ENCODE results near the gene ATG9B. TPM values are rescaled to one million over a fixed set of nuclear protein-coding genes. Genes with fewer than 3 reads are reported as not detected.

The ATG9B gene
- total RNA-seq, 1 experiment from 2014 or later, result 2.1 TPM

GRCh38 chr7:150978126-150978789 is 46.0 kb downstream of the ATG9B start, which contains the start of gene KCNH2:
KCNH2 (minus strand) TSS chr7:150978321; CDS start chr7:150977913, 408 bp downstream.
- Histone ChIP-seq H3K4me3 (replicated peaks in 1 of 2; ENCODE audit: low read depth in 1 of 2, low read length in 2 of 2) (peak within 1 kb of the TSS; percentile 46 to 75), H3K27me3 (ENCODE audit: insufficient read depth, low read length) (peaks cover 35% of the 10 kb centered on the region; the same call in 1 of the 2 replicates)
- CTCF ChIA-PET, result interaction anchor here (0.6 to 1.2 kb wide), 4 partner anchors 31 to 54 kb away, joined by 3 to 4 read pairs (median 4); partner anchors contain the start of gene ATG9B

More at GRCh38 chr7:150978126-150978789, 46.0 kb downstream of the ATG9B start, which contains the start of gene KCNH2:
- Histone ChIP-seq H3K4me1 (ENCODE audit: control insufficient read depth in 1 of 2, insufficient read depth in 2 of 2, low read length in 2 of 2) (peaks cover 34 to 51% of the 10 kb centered on the region in 2 experiments), H3K9me3 (ENCODE audit: control insufficient read depth in 1 of 2, insufficient read depth in 1 of 2, low read depth in 1 of 2, low read length in 2 of 2) (no peaks in the 10 kb centered on the region), H3K9me2 (ENCODE audit: insufficient read depth) (no peaks in the 10 kb centered on the region), H3K79me2 (ENCODE audit: insufficient read depth, low read length) (0 out of 2 replicates have a peak, but pooled peaks cover 2% of the 10 kb centered on the region), H3K9ac (ENCODE audit: low read length) (peak within 1 kb of the TSS; percentile 46), H2AFZ (ENCODE audit: low read depth, low read length, poor library complexity, severe bottlenecking) (no peak within 1 kb of the TSS), H4K20me1 (ENCODE audit: insufficient read depth) (no peaks in the 10 kb centered on the region), H3K27ac (ENCODE audit: low read depth, low read length) (peak within 1 kb of the TSS; percentile 55; the same call in 1 of the 2 replicates), H3K36me3 (ENCODE audit: control insufficient read depth in 1 of 2, insufficient read depth in 2 of 2, low read length in 2 of 2) (no peaks in the 10 kb centered on the region), H3K4me2 (ENCODE audit: low read length) (peak within 1 kb of the TSS; percentile 98)
- intact Hi-C loops (cut with micrococcal nuclease), result loop anchor here (1.0 kb wide), 1 partner anchor 30 kb away; no protein-coding TSS in a partner anchor
- peak; percentile 58 for ATAC-seq
- no TSS peak for BruUV-seq (replicated peaks)
- no peak for DNase-seq (ENCODE audit: low read depth, low spot score)
- TF ChIP-seq ELF1 (IDR thresholded peaks at IDR 0.05; ENCODE audit: borderline replicate concordance, low read depth) (no peak), TCF7L2 (IDR thresholded peaks at IDR 0.05; ENCODE audit: borderline replicate concordance, extremely low read depth, insufficient read depth, insufficient read length) (no peak), FOSL1 (IDR thresholded peaks at IDR 0.05; ENCODE audit: low read depth) (no peak), CEBPB (IDR thresholded peaks at IDR 0.05; ENCODE audit: low read depth) (no peak), POLR2AphosphoS5 (IDR thresholded peaks at IDR 0.05; ENCODE audit: low read depth, low read length) (no peak), POLR2A (IDR thresholded peaks at IDR 0.05; ENCODE audit: borderline replicate concordance, extremely low read depth, insufficient read depth, insufficient read length) (no peak), SRF (IDR thresholded peaks at IDR 0.05; ENCODE audit: low read depth) (no peak), ATF3 (IDR thresholded peaks at IDR 0.05) (no peak), EZH2phosphoT487 (IDR thresholded peaks at IDR 0.05; ENCODE audit: borderline replicate concordance) (no peak), RAD21 (IDR thresholded peaks at IDR 0.05; ENCODE audit: low read depth) (no peak), SIN3A (IDR thresholded peaks at IDR 0.05; ENCODE audit: low read depth) (no peak), REST (IDR thresholded peaks at IDR 0.05; ENCODE audit: low read depth) (no peak), CBX3 (IDR thresholded peaks at IDR 0.05; ENCODE audit: low read depth) (no peak), EGR1 (IDR thresholded peaks at IDR 0.05; ENCODE audit: low read depth) (no peak), ZFX (IDR thresholded peaks at IDR 0.05) (no peak; the same call in 1 of the 2 replicates), SP1 (IDR thresholded peaks at IDR 0.05; ENCODE audit: low read depth) (no peak), ZBTB33 (IDR thresholded peaks at IDR 0.05; ENCODE audit: extremely low read depth, insufficient replicate concordance, low read length) (no peak), ZNF274 (IDR thresholded peaks at IDR 0.05; ENCODE audit: low read depth, low read length) (no peak), MAX (IDR thresholded peaks at IDR 0.05) (no peak)
- ChIA-PET RAD21 (ENCODE audit: low non-redundant PET in 1 of 2, low total read pairs in 2 of 2, uncharacterized antibody in 2 of 2, unreplicated experiment in 2 of 2) (no interaction called here), POLR2A (interaction anchor here (0.7 to 1.2 kb wide), 2 partner anchors 30 to 48 kb away, joined by 3 to 4 read pairs; no protein-coding TSS in a partner anchor)
